ENCODE measurements around the gene DYRK4.

Gene DYRK4

DNA sequence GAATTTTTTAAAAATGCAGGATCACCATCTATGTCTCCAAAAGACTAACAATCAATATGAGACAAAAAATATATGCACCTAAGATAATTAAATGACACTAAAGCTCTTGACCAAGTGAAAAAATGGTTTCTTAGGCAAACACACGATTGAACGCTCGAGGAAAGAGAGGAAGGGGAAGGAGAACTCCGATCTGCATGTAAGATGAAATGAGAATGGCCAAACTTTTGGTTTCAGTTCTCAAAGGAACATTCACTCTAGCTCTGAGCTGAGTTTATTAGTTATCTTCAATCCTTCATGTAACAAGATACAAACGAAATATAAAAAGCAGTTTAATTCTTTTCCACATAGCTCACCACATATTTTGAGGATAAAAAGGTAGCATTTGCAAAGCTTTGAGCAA, 2.8 kb downstream of the DYRK4 start:
- DNase-seq = no peak

GRCh38 chr12:4566474-4566873, 4.5 kb downstream of the DYRK4 start:
- no peak for DNase-seq

DNA sequence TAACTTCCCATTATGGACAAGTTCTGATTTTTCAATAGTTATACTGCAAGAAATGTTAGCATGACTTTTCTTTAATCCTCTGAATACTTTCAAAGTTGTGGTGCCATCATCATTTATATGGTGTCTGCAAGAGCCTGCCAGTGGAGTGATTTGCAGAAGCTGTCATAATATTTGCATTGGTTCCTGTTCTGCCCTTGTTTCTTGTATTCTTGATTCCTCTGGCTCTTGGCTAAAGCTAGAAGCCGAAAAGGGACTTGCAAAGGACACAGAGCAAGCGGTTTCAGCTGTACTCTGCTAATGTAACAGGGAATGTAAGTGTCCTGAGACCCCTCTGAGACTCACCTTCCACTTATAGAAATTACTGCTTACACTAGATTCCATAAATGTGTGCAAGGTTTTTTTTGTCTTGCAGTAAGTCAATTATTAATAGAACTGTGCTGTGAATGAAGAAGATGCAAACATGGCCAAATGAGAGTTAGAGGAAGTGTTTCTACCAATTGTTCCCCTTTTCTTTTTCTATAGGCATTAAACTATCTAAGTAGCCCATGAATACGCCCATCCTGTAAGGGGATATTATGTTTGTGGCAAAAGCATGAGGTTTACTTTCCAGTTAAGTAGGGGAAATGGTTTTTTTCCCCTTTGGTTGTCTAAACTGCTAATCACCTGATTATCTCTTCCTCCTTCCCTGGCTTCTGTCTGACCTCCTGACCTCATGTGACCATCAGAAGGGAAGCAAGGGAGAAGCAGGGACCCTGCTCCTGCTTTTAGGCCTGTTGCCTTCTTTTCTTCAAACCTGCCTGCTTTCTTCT, 5.3 kb downstream of the DYRK4 start:
- DNase-seq = no peak

DNA sequence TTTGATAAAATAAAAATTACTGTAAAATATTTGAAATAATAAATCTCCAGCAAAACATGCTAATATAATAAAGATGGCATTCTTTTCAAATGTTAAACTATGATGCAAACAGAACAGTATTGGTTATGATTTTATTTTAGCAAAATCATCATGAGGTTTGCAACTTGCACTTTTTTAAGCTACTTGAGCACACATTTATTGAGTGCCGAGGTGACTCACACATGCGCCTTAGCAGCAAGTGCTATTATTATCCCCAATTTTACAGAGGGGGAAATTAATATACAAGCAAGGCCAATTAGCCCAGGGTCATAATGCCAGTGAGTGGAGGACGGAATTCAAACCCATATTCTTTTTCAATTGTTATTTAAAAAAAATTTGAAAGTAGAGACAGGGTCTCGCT, 7.3 kb downstream of the DYRK4 start:
- no peak for DNase-seq

GRCh38 chr12:4572680-4573079, 10.7 kb downstream of the DYRK4 start:
- no peak for DNase-seq

GRCh38 chr12:4579305-4580102, 17.5 kb downstream of the DYRK4 start:
- no peak for DNase-seq

DNA sequence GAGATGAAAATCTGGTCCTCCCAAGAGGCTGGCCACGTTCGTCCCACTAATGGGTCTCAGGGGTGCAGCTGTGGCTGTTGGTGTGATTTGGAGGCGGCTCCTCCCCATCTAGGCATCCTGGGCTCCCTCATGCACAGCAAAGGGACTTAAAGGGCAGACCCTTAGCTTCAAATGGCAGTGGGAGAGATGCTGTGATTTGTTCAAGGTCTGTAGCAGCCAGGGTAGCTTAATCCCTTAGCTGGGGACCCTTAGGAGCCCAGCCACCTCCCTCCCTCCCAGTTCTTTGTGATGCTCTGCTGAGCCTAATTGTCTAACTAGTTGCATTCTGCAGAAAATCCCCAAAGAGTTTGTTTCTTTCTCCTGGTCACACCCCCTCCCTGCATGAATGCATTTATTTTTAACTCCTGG, 18.3 kb downstream of the DYRK4 start:
- no peak for DNase-seq

DNA sequence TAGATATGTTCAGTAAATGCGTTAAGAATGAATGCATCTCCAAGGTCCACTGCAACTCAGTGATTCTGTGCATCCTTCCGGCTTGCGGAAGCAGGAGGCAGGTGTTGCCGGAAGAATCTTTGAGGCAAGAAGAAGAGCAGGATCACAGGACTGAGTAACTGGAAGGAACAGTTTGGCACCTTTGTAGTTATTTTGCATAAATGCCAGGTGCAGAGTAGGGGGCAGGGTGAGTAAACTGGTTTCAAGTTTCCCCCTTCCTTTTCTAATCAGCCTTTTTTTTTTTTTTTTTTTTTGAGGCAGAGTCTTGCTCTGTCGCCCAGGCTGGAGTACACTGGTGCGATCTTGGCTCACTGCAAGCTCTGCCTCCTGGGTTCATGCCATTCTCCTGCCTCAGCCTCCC, 22.3 kb downstream of the DYRK4 start:
- no peak for DNase-seq

- no peak for DNase-seq
Measured at GRCh38 chr12:4584896-4585295, 22.9 kb downstream of the DYRK4 start.

DNA sequence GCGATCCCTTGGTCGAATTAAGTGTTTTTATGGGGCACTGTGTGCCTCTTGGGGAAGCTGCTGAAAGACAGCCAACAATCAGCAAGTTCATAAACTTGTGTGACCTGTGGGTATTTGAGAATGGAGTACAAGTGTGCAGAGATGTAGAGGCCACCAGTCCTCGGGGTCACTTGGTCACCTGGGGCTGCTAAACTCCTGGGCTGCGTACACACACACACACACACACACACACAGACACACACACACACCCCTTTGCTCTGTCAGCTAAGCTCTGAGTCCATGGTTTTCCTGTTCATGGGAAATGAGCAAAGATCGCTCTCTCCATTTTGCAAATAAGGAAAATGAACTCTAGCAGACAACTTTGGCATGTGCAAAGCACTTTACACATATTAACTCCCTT, 24.5 kb downstream of the DYRK4 start:
- DNase-seq = no peak

DNA sequence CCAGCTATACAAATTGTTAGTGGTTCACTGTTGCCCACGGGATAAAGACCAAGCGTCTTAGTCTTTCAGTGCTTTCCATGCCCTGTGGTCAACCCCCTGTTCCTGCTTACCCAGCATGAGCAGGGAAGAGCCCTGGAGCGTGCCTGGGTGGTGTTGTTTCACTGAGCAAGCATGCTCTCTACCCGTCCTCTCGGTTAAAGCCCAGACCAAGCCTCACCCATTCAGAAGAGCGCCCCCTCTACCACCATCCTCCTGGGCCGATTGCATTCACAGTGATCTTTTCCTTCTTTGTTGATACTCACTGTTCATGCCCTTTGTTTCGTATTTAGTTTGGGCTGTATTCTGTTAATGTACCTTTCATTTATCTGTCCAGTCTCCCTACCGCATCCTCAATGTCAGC, 25.1 kb downstream of the DYRK4 start:
- no peak for DNase-seq

GRCh38 chr12:4588916-4589315, 26.9 kb downstream of the DYRK4 start:
- no peak for DNase-seq

DNA sequence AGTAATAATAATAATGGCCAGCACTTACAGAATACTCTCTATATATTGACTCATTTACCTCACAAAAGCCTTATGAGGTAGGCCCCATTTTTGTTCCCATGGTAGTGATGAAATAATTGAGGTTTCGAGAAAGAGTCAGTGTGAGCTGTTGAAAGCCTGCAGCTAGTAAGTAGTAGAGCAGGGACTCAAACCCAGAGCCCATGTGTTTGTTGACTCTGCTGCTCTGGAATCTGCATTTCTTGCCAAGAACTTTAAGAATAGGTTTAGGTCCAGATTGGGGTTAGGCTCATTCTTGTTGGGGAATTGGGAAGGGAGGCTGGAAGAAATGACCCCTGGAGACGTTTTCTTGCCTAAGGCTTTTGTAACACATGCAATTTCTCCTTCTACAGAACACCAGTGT, 27.9 kb downstream of the DYRK4 start:
- no peak for DNase-seq

DNA sequence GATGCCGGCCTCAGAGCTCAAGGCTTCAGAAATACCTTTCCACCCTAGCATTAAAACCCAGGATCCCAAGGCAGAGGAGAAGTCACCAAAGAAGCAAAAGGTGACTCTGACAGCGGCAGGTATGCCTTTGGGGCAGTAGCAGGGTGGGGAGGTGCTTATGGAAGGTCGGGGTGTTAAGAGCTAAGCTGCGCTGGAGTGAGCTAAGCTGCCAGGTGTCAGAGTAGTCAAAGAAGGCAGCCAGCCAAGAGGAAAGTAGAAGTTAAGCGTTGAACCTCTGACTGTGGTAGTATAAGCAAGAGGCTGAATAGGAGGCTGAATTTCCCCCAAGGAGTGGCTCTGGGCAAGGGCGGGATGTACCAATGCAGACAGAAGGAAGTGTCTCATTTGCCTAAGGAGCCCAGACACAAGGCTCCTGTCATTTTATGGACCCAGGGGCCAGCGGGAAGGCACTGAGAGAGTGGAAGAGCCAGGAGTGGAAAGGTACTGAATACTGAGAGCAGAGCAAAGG, 29.2 kb downstream of the DYRK4 start:
- DNase-seq = no peak

DNA sequence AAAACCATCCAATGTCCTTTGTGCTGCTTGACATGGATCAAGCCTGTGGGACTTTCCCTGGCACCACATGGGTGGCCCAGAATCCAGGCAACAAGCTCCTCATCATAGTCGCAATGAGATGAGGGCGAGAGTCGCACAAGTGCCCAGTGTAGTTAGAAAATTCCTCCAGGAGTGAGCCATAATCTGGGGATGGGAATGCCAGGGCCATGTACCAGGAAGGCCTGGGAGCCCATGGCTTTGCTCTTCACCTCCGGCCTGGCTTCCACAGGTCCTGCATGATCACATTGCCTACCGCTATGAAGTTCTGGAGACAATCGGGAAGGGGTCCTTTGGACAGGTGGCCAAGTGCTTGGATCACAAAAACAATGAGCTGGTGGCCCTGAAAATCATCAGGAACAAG, 33.9 kb downstream of the DYRK4 start:
- DNase-seq = no peak

DNA sequence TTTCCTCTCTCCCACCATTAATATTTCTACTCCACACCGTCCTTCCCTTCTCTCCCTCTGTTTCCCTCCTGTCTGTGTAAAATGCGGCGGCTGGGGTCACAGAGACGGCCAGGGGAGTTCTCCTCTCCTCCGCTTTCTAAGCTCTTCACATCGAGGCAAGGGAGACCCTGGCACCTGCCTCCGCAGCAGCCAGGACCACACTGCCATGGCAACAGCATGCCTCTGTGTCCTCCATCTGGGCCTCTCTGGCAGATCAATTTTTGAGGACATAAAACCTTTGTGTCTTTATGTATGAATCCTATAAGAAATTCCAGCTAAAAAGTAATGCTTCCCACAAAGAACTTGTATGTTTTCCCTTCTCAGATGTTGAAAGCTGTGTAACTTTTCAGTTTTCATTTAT, 41.4 kb downstream of the DYRK4 start:
- no peak for DNase-seq

GRCh38 chr12:4603946-4604345, 41.9 kb downstream of the DYRK4 start:
- no peak for DNase-seq

DNA sequence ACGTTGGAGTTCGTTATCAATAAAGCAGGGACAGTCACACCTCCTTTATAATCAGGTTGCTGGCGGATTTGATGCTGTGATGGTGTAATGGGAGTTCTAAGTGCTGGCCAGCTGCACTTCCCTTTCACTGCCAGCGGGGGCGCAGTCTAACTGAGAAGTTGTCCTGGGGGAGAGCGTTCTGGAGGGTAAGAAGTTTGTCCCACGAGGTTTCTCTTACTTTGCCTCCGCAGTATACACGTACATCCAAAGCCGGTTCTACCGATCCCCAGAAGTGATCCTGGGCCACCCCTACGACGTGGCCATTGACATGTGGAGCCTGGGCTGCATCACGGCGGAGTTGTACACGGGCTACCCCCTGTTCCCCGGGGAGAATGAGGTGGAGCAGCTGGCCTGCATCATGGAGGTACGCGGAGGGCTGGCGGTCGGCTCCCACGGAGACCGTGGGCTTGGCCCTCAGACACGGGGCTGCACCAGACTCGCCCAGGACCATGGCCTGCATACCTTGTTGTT, 42.7 kb downstream of the DYRK4 start:
- DNase-seq = peak; percentile 27

GRCh38 chr12:4607056-4607455, 45.0 kb downstream of the DYRK4 start:
- DNase-seq = no peak

- DNase-seq = no peak
Measured at GRCh38 chr12:4609071-4609470, 47.1 kb downstream of the DYRK4 start.

DNA sequence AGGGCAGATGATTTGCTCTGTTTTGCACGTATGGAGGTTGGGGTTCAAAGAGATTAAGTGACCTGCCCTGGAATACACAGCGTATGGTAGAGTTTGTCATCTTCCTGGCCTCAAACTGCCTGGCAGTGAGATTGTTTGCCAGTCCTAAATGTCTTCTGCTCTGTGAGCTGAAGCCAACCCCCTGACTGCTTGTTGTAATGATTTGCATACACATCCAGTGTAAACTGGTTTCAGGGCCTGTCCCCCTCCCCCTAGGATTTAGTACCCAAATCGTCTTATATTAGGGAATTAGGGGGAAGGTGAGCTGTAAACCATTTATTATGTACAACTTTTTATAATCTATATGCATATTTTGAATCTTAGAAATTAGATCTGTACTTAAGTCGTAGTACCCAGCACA, 48.5 kb downstream of the DYRK4 start:
- DNase-seq = no peak

GRCh38 chr12:4615667-4616066, 53.7 kb downstream of the DYRK4 start:
- no peak for DNase-seq

- no peak for DNase-seq
Measured at GRCh38 chr12:4621511-4621910, 59.5 kb downstream of the DYRK4 start.

DNA sequence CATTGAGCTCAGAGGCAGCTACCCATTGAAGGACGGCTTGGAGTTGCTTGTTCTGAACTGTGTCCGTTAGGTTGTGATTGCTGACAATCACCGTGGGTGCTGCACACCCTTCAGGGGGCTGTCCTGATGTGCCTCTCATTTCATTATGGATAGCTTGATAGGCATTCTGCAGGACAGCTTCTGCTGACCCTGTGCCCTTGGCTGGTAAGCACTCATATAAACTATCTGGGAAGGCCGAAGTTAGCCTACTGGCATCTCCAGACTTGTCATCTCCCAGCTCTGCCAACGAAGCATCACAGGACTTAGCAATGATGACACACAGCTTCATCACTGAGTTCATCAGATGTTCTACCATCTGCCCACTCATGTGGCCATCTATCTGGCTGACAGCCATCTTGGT, 64.5 kb downstream of the DYRK4 start:
- DNase-seq = no peak
